SK-N-SH treated with all-trans-retinoic acid at 6 μM for 48 hours (cell line): ENCODE results near the gene PHF23.

ENCODE experiments used
- BACH2 ChIP-seq: fragments of 250-450 bp; sonication (Bioruptor Pico); IDR thresholded peaks from 2 replicates; pipeline ENCODE4 v1.9.0; 2021; ENCODE audit warnings: mild to moderate bottlenecking, borderline replicate concordance
- CSDC2 ChIP-seq: fragments of 250-450 bp; sonication (Bioruptor Pico); IDR thresholded peaks from 2 replicates; pipeline ENCODE4 v1.5.0; 2020; ENCODE audit warnings: mild to moderate bottlenecking, moderate library complexity
- CSRNP3 ChIP-seq: fragments of 250-450 bp; sonication (Bioruptor Pico); IDR thresholded peaks from 2 replicates; pipeline ENCODE4 v1.5.1; 2021; ENCODE audit warnings: mild to moderate bottlenecking, moderate library complexity
- GLIS3 ChIP-seq: fragments of 250-450 bp; sonication (Bioruptor Pico); IDR thresholded peaks from 2 replicates; pipeline ENCODE4 v1.5.0; 2020; ENCODE audit warnings: mild to moderate bottlenecking, moderate library complexity
- PATZ1 ChIP-seq: fragments of 250-450 bp; sonication (Bioruptor Pico); IDR thresholded peaks from 2 replicates; pipeline ENCODE4 v1.8.0; 2020; ENCODE audit warnings: mild to moderate bottlenecking, moderate library complexity, borderline replicate concordance
- PPARA ChIP-seq: fragments of 250-450 bp; sonication (Bioruptor Pico); IDR thresholded peaks from 2 replicates; pipeline ENCODE4 v1.5.0; 2020; ENCODE audit warnings: mild to moderate bottlenecking, borderline replicate concordance
- TOX ChIP-seq: fragments of 250-450 bp; sonication (Bioruptor Pico); IDR thresholded peaks from 2 replicates; pipeline ENCODE4 v1.8.0; 2021; ENCODE audit warnings: mild to moderate bottlenecking, moderate library complexity, borderline replicate concordance
- ZC3H10 ChIP-seq: fragments of 250-450 bp; sonication (Bioruptor Pico); IDR thresholded peaks from 2 replicates; pipeline ENCODE4 v1.5.1; 2021; ENCODE audit warnings: mild to moderate bottlenecking, moderate library complexity
- ZFP3 ChIP-seq: fragments of 250-450 bp; sonication (Bioruptor Pico); IDR thresholded peaks from 2 replicates; pipeline ENCODE4 v1.5.0; 2020; ENCODE audit warnings: mild to moderate bottlenecking, moderate library complexity
- ZFP30 ChIP-seq: fragments of 450-650 bp; formaldehyde crosslinking; IDR thresholded peaks from 2 replicates; pipeline ENCODE4 v1.5.0; 2022; ENCODE audit warnings: mild to moderate bottlenecking, moderate library complexity
- ZNF565 ChIP-seq: fragments of 450-650 bp; formaldehyde crosslinking; conservative IDR thresholded peaks from 2 replicates; pipeline ENCODE4 v1.5.0; 2020; ENCODE audit warnings: low read depth, mild to moderate bottlenecking, moderate library complexity
- ZNF70 ChIP-seq: fragments of 450-650 bp; formaldehyde crosslinking; IDR thresholded peaks from 2 replicates; pipeline ENCODE4 v1.5.0; 2020; ENCODE audit warnings: mild to moderate bottlenecking, moderate library complexity

DNA sequence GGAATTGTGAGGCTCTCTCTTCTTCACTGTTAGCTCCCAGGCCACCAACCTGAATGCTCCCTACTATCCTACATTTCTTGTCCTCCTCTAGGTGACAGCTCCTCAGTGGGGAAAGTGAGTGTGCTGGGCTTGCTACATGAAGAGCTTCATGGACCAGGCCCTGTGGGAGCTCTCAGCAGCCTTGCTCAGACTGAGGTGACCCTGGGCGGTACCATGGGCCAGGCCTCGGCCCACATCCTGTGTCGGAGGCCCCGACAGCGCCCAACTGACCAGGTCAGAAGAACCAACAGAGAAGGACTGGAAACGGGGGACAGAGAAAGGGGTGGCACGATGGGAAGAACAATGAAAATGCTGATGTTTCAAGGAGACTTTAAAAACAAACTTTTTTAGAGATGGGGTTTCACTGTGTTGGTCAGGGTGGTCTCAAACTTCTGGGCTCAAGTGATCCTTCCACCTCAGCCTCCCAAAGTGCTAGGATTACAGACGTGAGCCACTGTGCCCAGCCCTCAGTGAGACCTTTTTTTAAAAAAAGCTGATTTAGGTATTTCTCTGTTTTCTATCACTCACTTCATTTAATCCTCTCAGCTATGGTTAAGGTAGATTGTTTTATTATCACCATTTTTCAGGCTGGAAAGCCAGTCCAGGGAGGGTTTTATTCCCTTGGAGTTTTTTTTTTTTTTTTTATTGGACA, 17.7 kb upstream of the PHF23 start:
- TF ChIP-seq ZFP30 (no peak), ZNF565 (CRISPR knock-in tag) (no peak), ZFP3 (CRISPR knock-in tag) (no peak), CSDC2 (CRISPR knock-in tag) (no peak), PPARA (CRISPR knock-in tag) (no peak), TOX (no peak), CSRNP3 (CRISPR knock-in tag) (no peak), ZNF70 (CRISPR knock-in tag) (no peak), ZC3H10 (CRISPR knock-in tag) (no peak), GLIS3 (CRISPR knock-in tag) (no peak), PATZ1 (CRISPR knock-in tag) (no peak), BACH2 (CRISPR knock-in tag) (no peak)
